Spleen (tissue), 11 donors: ENCODE measurements around the gene PIAS4. TPM values are rescaled to one million over a fixed set of nuclear protein-coding genes. Genes with fewer than 3 reads are reported as not detected.
A peak's percentile ranks its signal among the peaks of the same experiment; 100 is the strongest.
"Not testable (repeated sequence)": the region's sequence is repeated elsewhere in the genome, so short reads cannot be mapped to it uniquely, and the experiment has no call there.

Experiments used
- DNase-seq: peaks from one replicate; pipeline ENCODE4 v3.0.0-alpha.2; 2020
- H3K27ac ChIP-seq, 8 donors: fragments of 200-600 bp; sonication (generic) in 7 of 8; 1 replicate in 4 of 8; 2 replicates in 4 of 8; pipeline versions ENCODE4 v1.5.0 to v1.8.0; 2016 to 2021; ENCODE audit warnings: inconsistent platforms in 4 of 8, mild to moderate bottlenecking in 4 of 8, moderate library complexity in 1 of 8
- H3K27me3 ChIP-seq, 7 donors: fragments of 200-600 bp; sonication (generic) in 6 of 7; replicated peaks in 1 of 7; 1 replicate in 4 of 7; 2 replicates in 3 of 7; pipeline versions ENCODE4 v1.5.0 to v1.8.0; 2016 to 2021; ENCODE audit warnings: inconsistent platforms in 3 of 7, mild to moderate bottlenecking in 1 of 7
- H3K36me3 ChIP-seq, 6 donors: fragments of 200-600 bp; sonication (generic) in 5 of 6; 1 replicate in 4 of 6; 2 replicates in 2 of 6; pipeline versions ENCODE4 v1.5.0 to v1.8.0; 2016 to 2021; ENCODE audit warnings: inconsistent platforms in 2 of 6
- H3K4me1 ChIP-seq, 6 donors: fragments of 200-600 bp; sonication (generic) in 5 of 6; 1 replicate in 3 of 6; 2 replicates in 3 of 6; pipeline versions ENCODE4 v1.5.0 to v1.8.0; 2016 to 2021; ENCODE audit warnings: inconsistent platforms in 3 of 6
- H3K4me3 ChIP-seq, 8 donors: fragments of 200-600 bp; sonication (generic) in 7 of 8; 1 replicate in 4 of 8; 2 replicates in 4 of 8; pipeline versions ENCODE4 v1.5.0 to v1.8.0; 2016 to 2021; ENCODE audit warnings: inconsistent platforms in 4 of 8, mild to moderate bottlenecking in 4 of 8, moderate library complexity in 2 of 8
- H3K9me3 ChIP-seq, 8 donors: fragments of 200-600 bp; sonication (generic) in 7 of 8; 1 replicate in 4 of 8; 2 replicates in 4 of 8; pipeline versions ENCODE4 v1.5.0 to v1.8.0; 2016 to 2021; ENCODE audit warnings: inconsistent platforms in 4 of 8
- POLR2A ChIP-seq, 3 donors: fragments of 450-650 bp; IDR thresholded peaks; one replicate each; pipeline ENCODE4 v1.5.1; 2017; ENCODE audit warnings: antibody characterized with exemption in 3 of 3, mild to moderate bottlenecking in 1 of 3
- POLR2AphosphoS5 ChIP-seq, 3 donors: sonication (generic); formaldehyde crosslinking; IDR thresholded peaks; one replicate each; pipeline ENCODE4 v1.5.1; 2017; ENCODE audit warnings: antibody characterized with exemption in 3 of 3
- WGBS, 5 donors: extraction: QIAGEN DNeasy Blood & Tissue Kit in 3 of 5; methylation state at CpG; one replicate each; pipeline versions ENCODE4 v1.1.5 to v1.1.7; 2013 to 2018; 5-methylcytosine and 5-hydroxymethylcytosine counted together
- intact Hi-C: fragments of 100-400 bp; cut with DNase I; formaldehyde crosslinking; loops from one replicate; pipeline ENCODE4 v1.15.0; 2023; ENCODE audit warnings: low total_unique reads
- polyA plus RNA-seq, 3 donors: library from polyadenylated mRNA; stranded (reverse); fragments of 200-250 nt; gene quantifications; one replicate each; pipeline ENCODE4 v1.2.1, GENCODE V29; 2013
- total RNA-seq, 7 donors: library from RNA; depleted of rRNA in 3 of 7; stranded (reverse); fragments of >200 nt in 3 of 7; fragmentation: NEBNext Ultra II Directional in 4 of 7; extraction: Animal tissue kit (Norgen Biotek cat#: 25700) in 4 of 7; gene quantifications; one replicate each; pipeline versions ENCODE4 v1.1.0 to v1.2.1, GENCODE V29; 2016 to 2021
- TF ChIP-seq, protein P1 (sequence below), 11 experiments: fragments of 200-600 bp in 7 of 11; fragments of 450-650 bp in 4 of 11; sonication (generic) in 4 of 11; IDR thresholded peaks in 8 of 11; conservative IDR thresholded peaks in 3 of 11; 1 replicate in 7 of 11; 2 replicates in 4 of 11; pipeline versions ENCODE4 v1.4.0 to v1.8.0; 2016 to 2021; ENCODE audit warnings: antibody characterized with exemption in 11 of 11, inconsistent platforms in 4 of 11, mild to moderate bottlenecking in 1 of 11
- donor health status: healthy with polysubstance abuse.
- donor health status: DM: no; HTN: no; CAD: no; lungs with moderate emphysema.
- donor health status: DM: no; HTN: no; CAD: no.
- donor health status: Bipolar disorder and iron deficiency.
- donor health status: healthy.
- donor health status: DM: no; HTN: no; CAD: no.
- donor health status: DM: yes; HTN: yes; CAD: no.

The PIAS4 gene
- total and polyA plus RNA-seq, 10 donors: 6.2 to 30.5 (median 22.3) TPM

DNA sequence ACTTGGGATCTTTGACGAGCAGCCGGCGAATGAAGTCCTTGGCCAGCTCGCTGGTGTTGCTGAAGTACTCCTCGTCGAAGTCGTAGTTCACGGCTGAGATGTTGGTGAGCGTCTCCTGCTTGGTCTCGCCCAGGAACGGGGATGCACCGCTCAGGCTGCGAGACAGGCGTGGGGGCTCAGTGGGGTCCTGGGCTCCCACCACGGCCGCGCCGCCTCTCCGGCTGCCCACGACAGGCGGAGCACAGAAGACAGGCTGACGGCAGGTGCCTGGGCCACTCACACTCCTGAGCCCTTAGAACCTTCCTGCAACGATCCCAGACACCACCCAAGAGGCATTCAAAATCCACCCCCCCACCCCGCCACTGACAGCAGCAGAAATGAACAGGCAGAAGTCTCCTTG, 46.5 kb upstream of the PIAS4 start:
- TF ChIP-seq, protein P1, sequence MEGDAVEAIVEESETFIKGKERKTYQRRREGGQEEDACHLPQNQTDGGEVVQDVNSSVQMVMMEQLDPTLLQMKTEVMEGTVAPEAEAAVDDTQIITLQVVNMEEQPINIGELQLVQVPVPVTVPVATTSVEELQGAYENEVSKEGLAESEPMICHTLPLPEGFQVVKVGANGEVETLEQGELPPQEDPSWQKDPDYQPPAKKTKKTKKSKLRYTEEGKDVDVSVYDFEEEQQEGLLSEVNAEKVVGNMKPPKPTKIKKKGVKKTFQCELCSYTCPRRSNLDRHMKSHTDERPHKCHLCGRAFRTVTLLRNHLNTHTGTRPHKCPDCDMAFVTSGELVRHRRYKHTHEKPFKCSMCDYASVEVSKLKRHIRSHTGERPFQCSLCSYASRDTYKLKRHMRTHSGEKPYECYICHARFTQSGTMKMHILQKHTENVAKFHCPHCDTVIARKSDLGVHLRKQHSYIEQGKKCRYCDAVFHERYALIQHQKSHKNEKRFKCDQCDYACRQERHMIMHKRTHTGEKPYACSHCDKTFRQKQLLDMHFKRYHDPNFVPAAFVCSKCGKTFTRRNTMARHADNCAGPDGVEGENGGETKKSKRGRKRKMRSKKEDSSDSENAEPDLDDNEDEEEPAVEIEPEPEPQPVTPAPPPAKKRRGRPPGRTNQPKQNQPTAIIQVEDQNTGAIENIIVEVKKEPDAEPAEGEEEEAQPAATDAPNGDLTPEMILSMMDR (IDR thresholded peaks at IDR 0.05 in 8 of 11, conservative IDR thresholded peaks at IDR 0.05 in 3 of 11): no peak
- TF ChIP-seq POLR2AphosphoS5 (IDR thresholded peaks at IDR 0.05) (no peak), POLR2A (IDR thresholded peaks at IDR 0.05) (no peak)
- Histone ChIP-seq H3K4me3 (no peak overlapping the region), H3K4me1 (peaks cover 0 to 7% (median 3%) of the 10 kb centered on the region in 6 donors), H3K27ac (no peak overlapping the region), H3K27me3 (no peaks in the 10 kb centered on the region), H3K9me3 (no peaks in the 10 kb centered on the region), H3K36me3 (peaks cover 3 to 100% (median 88%) of the 10 kb centered on the region in 6 donors)
- WGBS, 5 donors: 95 to 97% (median 95%) methylated on average over 5 to 24 of the region's 24 CpGs
- intact Hi-C loops: no loop called here
- DNase-seq: no peak

DNA sequence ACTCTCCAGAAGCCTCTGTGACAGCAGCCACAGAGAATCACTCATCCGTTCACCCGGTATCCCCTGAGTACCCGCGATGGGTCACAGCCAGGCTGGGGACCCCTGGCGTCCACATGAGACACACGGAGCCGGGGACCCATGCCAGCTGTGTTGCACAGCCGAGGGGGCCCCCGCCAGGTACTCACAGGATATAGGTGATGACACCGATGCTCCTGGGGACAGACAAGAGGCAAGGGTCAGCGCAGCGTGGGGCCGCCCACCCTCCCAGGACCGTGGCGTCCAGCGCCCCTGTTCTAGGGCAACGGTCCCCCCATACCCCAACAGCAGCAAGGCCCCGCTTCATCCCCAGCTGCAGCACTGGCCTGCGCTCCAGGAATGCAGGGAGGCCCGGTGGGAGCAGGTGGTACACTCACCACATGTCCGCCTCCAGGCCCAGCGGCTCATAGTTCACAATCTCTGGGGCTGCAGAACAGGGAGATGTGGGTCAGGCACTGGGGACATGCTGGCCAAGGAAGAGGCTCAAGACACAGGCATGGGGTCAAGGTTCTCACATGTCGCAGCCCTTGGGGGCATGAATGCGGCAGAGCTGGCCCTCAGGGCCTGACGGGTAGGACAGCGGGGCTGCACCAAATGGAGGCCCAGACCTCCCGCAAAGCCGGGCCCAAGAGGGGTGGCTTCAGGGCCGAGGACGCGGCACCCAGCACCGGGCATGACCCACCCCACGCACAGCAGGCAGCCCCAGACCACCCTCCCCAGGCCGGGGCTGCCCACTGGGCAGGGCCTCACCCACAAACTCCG, 43.9 kb upstream of the PIAS4 start:
- intact Hi-C loops: no loop called here
- no peak overlapping the region for H3K27ac ChIP-seq
- no peak overlapping the region for H3K4me3 ChIP-seq
- 94 to 97% (median 95%) methylated on average over 22 to 35 of the region's 35 CpGs for WGBS, 5 donors
- TF ChIP-seq POLR2A (IDR thresholded peaks at IDR 0.05) (no peak), POLR2AphosphoS5 (IDR thresholded peaks at IDR 0.05) (no peak)
- TF ChIP-seq, protein P1 (IDR thresholded peaks at IDR 0.05 in 8 of 11, conservative IDR thresholded peaks at IDR 0.05 in 3 of 11): no peak
- no peak for DNase-seq
- peaks cover 3 to 100% (median 90%) of the 10 kb centered on the region in 6 donors for H3K36me3 ChIP-seq
- H3K9me3 ChIP-seq: no peaks in the 10 kb centered on the region
- no peaks in the 10 kb centered on the region for H3K27me3 ChIP-seq
- peaks cover 2 to 33% (median 22%) of the 10 kb centered on the region in 6 donors for H3K4me1 ChIP-seq

DNA sequence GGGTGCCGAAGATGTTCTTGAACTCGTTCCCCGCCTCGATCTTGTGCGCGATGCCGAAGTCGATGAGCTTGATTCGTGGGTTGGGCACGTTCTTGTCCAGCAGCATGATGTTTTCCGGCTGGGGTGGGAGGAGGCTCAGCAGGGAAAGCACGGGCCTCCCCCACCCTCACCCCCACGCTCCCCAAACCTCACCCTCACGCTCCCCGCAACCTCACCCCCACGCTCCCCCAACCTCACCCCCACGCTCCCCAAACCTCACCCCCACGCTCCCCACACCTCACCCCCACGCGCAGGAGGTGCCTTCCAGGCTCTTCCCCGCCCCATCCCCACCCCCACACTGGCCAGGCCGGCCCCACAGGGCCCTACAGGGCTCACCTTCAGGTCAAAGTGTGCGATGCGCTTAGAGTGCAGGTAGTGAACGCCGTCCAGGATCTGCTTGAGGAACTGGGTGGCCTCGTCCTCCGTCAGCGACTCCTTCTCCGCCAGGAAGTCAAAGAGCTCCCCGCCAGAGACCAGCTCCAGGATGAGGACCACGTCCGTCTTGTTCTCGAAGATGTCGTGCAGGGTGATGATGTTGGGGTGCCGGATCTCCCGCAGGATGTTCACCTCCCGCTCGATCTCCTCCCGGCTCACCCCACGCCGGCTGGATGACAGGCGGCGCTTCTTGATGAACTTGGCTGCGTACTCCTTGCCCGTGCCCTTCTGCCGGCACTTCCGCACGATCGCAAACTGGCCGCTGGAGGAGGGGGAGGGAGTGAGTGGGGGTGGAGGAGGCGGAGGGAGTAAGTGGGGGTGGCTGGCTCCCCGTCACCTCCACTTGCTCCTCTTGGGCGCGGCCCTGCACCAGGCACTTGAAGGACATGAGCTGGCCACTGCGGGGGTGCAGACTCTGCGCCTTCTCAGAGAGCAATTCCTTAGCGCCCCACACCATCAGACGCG, 43.0 kb upstream of the PIAS4 start:
- TF ChIP-seq POLR2A (IDR thresholded peaks at IDR 0.05): no peak
- peak in 1 of 3 donors; percentile 25 for TF ChIP-seq POLR2AphosphoS5 (IDR thresholded peaks at IDR 0.05)
- intact Hi-C loops: no loop called here
- 91 to 96% (median 93%) methylated on average over 46 to 60 of the region's 60 CpGs for WGBS, 5 donors
- Histone ChIP-seq H3K27ac (no peak overlapping the region), H3K4me1 (peaks cover 10 to 41% (median 30%) of the 10 kb centered on the region in 6 donors), H3K36me3 (peaks cover 0 to 100% (median 84%) of the 10 kb centered on the region in 6 donors), H3K4me3 (no peak overlapping the region), H3K27me3 (no peaks in the 10 kb centered on the region), H3K9me3 (no peaks in the 10 kb centered on the region)
- no peak for DNase-seq

DNA sequence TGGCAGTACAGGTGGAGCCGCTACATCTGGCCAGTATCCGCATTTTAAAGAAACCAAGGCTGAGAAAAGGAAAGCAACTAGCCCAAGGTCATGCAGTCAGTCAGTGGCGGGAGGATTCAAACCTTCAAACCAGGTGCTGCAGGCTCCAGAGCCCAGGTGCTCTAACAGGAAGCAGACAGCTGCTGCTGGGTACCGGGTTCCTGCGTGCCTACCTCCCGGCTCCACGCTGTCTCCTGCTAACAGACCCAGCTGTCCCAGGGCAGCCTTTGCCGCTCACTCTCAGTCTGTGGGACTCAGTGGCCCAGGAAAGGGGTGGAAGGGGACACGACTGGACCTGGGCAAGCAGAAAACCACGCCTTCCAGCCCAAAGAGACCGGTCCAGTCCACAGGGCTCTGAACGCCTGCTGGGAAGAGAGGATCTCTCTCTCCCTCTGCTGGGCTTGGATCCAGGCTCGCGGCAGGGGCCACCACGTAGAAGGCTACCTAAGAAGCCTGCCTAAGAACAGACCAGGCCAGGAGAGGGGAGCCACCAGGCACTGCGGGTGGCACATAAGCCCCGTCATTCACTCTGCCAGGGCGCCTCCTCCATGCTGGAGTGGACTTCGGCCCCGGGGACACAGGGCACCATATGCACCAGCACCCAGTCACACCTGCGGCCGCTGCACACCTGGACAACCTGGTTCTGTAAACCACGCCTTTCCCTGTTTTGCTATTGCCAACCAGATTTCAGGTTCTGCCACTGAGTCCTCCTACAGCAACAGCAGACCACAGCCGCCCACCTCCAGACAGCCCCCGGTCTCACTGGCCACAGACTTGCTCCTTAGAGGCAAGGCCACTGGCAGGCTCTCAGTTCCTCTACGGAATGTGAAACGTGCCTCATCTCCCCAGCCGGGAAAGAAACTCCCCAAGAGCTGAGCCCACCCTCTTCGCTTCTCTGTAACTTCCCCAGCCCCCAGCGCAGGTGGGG, 41.2 kb upstream of the PIAS4 start:
- 84 to 90% (median 85%) methylated on average over 28 to 30 of the region's 30 CpGs for WGBS, 5 donors
- Histone ChIP-seq H3K4me1 (peaks cover 19 to 56% (median 42%) of the 10 kb centered on the region in 6 donors), H3K27me3 (no peaks in the 10 kb centered on the region), H3K36me3 (peaks cover 0 to 84% (median 66%) of the 10 kb centered on the region in 6 donors), H3K27ac (peak overlapping the region in 3 of 8 donors; percentile 18 to 36 (median 28)), H3K4me3 (no peak overlapping the region), H3K9me3 (no peaks in the 10 kb centered on the region)
- no peak for TF ChIP-seq POLR2AphosphoS5 (IDR thresholded peaks at IDR 0.05)
- no peak for TF ChIP-seq POLR2A (IDR thresholded peaks at IDR 0.05)
- TF ChIP-seq, protein P1 (IDR thresholded peaks at IDR 0.05 in 8 of 11, conservative IDR thresholded peaks at IDR 0.05 in 3 of 11): no peak
- intact Hi-C loops: no loop called here
- DNase-seq: no peak

DNA sequence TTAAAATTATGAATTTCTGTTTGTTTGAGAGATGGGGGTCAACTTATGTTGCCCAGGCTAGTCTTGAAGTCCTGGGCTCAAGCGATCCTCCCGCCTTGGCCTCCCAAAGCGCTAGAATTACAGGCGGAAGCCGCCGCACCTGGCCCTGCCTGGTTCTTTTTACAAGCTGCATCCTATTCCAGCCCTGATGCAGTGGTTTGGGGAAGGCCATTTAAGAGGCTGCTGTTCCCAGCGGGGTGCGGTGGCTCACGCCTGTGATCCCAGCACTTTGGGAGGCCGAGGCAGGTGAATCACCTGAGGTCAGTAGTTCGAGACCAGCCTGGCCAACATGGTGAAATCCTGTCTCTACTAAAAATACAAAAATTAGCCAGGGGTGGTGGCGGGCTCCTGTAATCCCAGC, 39.6 kb upstream of the PIAS4 start:
- H3K4me3 ChIP-seq, H3K9me3 ChIP-seq, DNase-seq, H3K27me3 ChIP-seq, intact Hi-C loops: not testable (repeated sequence)
- H3K4me1 ChIP-seq: peaks cover 23 to 63% (median 48%) of the 10 kb centered on the region in 6 donors
- 88 to 95% (median 91%) methylated on average over 12 of the region's 12 CpGs for WGBS, 5 donors
- peaks cover 0 to 75% (median 50%) of the 10 kb centered on the region in 6 donors for H3K36me3 ChIP-seq
- peak overlapping the region in 7 of 8 donors; percentile 59 to 93 (median 72) for H3K27ac ChIP-seq
